Adrenal gland (tissue), 5 donors: Measurements from ENCODE around the gene TTI1.

ENCODE experiments used
- POLR2A ChIP-seq, 2 donors: fragments of 450-650 bp; IDR thresholded peaks; one replicate each; pipeline ENCODE4 v1.6.1; 2017; ENCODE audit warnings: antibody characterized with exemption in 2 of 2, mild to moderate bottlenecking in 2 of 2, moderate library complexity in 1 of 2
- TF ChIP-seq, protein P1 (sequence below), 6 experiments: fragments of 450-650 bp in 4 of 6; fragments of 200-600 bp in 2 of 6; sonication (generic) in 1 of 6; IDR thresholded peaks; 1 replicate in 5 of 6; 2 replicates in 1 of 6; pipeline versions ENCODE4 v1.5.1 to v1.8.0; 2016 to 2021; ENCODE audit warnings: antibody characterized with exemption in 6 of 6, mild to moderate bottlenecking in 2 of 6, moderate library complexity in 1 of 6
- donor health status: DM: no; HTN: no; CAD: no.

DNA sequence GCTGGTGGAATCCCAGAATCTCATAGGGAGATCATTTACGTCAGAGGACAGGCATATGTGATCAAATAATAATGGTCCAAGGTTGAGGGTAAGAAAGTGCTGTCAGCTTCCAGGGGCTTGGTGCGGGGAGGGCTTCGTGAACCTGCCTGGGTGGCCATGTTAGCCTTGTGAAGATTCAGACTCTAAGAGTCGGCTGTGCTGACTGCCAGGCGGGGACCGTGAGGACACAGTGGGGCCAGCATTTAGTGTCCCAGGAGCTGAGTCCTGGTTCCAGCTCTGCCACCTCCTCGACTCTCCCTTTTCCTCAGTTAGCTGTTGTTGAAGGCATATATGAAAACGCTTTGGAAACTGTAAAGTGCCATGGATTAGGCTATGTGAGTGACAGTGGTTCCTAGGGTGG is 96.8 kb downstream of the TTI1 start:
- TF ChIP-seq, protein P1, sequence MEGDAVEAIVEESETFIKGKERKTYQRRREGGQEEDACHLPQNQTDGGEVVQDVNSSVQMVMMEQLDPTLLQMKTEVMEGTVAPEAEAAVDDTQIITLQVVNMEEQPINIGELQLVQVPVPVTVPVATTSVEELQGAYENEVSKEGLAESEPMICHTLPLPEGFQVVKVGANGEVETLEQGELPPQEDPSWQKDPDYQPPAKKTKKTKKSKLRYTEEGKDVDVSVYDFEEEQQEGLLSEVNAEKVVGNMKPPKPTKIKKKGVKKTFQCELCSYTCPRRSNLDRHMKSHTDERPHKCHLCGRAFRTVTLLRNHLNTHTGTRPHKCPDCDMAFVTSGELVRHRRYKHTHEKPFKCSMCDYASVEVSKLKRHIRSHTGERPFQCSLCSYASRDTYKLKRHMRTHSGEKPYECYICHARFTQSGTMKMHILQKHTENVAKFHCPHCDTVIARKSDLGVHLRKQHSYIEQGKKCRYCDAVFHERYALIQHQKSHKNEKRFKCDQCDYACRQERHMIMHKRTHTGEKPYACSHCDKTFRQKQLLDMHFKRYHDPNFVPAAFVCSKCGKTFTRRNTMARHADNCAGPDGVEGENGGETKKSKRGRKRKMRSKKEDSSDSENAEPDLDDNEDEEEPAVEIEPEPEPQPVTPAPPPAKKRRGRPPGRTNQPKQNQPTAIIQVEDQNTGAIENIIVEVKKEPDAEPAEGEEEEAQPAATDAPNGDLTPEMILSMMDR (IDR thresholded peaks at IDR 0.05) = no peak
- TF ChIP-seq POLR2A (IDR thresholded peaks at IDR 0.05) = no peak
